ENCODE measurements around the gene OVOL2.

OVOL2 gene

DNA sequence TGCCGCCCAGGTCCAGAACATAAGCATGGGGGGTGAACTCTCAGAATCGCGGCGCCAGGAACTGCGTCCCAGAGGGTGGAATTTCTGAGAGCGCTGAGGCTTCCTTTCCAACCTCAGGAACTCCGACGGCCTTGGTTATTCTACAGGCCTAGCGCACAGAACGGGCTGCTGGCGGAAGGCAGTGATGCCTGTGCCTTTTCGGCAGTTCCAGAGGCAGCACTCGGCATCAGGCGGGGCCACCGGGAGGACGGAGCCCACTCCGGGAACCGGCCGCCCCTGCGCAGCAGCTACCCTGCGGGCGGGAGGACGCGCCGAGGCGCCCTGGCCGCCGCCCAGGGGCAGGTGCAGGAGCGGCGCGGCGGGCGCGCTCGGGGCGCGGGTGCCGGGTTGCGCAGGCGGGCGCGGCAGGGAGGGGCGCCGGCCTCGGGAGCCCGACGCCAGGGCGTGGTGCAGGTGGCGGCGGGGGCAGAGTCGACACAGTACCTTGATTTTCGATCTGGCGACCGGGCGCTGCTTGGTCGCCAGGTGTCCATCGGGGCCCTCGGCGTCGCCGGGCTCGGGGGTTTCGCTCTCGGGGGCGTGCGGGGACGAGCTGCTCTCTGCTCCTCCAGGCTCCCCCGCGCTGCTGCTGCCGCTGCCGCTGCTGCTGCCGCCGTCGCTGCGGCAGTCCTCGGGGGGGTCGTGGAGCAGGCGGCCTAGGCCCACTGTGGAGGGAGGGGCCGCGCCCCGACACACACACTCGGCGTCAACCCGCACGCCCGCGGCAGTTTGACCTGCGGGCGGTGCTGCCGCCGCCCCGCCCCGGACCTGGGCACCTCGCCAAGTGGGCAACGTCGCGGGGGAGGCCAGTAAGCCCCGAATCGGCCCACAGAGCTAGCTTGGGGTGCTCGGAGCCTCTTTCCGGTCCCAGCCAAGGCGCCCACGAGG lies 1.3 kb downstream of the OVOL2 start:
- DNase-seq (ENCODE audit: low read depth) = peak; percentile 12
- no peak for TF ChIP-seq CTCF (conservative IDR thresholded peaks at IDR 0.05; ENCODE audit: low read depth, low read length)
- H3K4me3 ChIP-seq (ENCODE audit: low read depth, low read length) = no peak overlapping the region

DNA sequence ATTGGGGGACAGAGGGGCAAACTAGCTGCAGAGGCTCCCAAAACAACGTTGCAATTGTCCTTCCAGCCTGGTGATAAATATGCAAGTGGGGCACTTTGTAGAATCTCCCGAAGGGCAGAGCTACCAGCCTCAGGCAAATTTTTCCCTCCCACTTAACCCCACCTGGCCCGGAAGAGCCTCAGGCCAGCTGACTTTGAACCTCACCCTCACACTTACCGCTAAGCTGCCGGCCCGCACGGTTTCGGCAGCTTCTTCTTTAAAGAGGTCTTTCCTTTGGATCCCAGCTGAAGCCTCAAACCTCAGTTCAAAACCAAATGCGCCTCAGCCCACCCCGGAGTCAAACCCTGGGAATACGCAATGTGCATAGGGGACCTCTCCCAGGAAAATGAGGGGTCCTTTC lies 2.5 kb downstream of the OVOL2 start:
- DNase-seq (ENCODE audit: low read depth) = no peak
- no peak overlapping the region for H3K4me3 ChIP-seq (ENCODE audit: low read depth, low read length)
- no peak for TF ChIP-seq CTCF (conservative IDR thresholded peaks at IDR 0.05; ENCODE audit: low read depth, low read length)

- no peak for DNase-seq (ENCODE audit: low read depth)
- no peak for TF ChIP-seq CTCF (conservative IDR thresholded peaks at IDR 0.05; ENCODE audit: low read depth, low read length)
- H3K4me3 ChIP-seq (ENCODE audit: low read depth, low read length) = no peak overlapping the region
Measured at GRCh38 chr20:18052856-18053255, 4.9 kb downstream of the OVOL2 start.

DNA sequence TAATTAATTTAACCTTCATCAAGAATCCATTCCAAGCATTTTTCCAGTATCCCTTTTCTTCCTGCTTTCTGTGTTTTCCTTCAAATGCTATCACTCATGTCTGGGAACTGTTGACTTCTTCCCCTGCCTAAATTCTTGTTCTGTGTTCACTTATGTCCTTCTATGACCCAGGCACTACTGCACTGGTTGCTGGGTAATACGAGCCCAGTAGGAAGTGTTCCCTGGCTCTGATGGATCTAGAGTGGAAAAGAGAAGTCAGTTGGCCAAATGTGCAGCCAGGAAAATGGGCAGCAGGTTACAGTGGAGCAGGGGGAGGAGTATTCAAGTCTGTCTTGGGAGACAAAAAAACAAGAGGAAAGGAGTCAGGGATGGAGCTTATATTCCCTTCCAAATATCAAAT lies 7.1 kb downstream of the OVOL2 start:
- no peak for TF ChIP-seq CTCF (conservative IDR thresholded peaks at IDR 0.05; ENCODE audit: low read depth, low read length)
- no peak for DNase-seq (ENCODE audit: low read depth)

GRCh38 chr20:18048176-18048575 lies 9.5 kb downstream of the OVOL2 start:
- no peak for DNase-seq (ENCODE audit: low read depth)
- no peak overlapping the region for H3K4me3 ChIP-seq (ENCODE audit: low read depth, low read length)

More for the DNA sequence above, 7.1 kb downstream of the OVOL2 start:
- H3K4me3 ChIP-seq (ENCODE audit: low read depth, low read length) = no peak overlapping the region

GRCh38 chr20:18046535-18046934 lies 11.2 kb downstream of the OVOL2 start:
- TF ChIP-seq CTCF (conservative IDR thresholded peaks at IDR 0.05; ENCODE audit: low read depth, low read length) = no peak
- no peak for DNase-seq (ENCODE audit: low read depth)
- no peak overlapping the region for H3K4me3 ChIP-seq (ENCODE audit: low read depth, low read length)

More at GRCh38 chr20:18048176-18048575, 9.5 kb downstream of the OVOL2 start:
- TF ChIP-seq CTCF (conservative IDR thresholded peaks at IDR 0.05; ENCODE audit: low read depth, low read length) = no peak

GRCh38 chr20:18042229-18042628 lies 15.5 kb downstream of the OVOL2 start:
- no peak for TF ChIP-seq CTCF (conservative IDR thresholded peaks at IDR 0.05; ENCODE audit: low read depth, low read length)
- no peak overlapping the region for H3K4me3 ChIP-seq (ENCODE audit: low read depth, low read length)
- DNase-seq (ENCODE audit: low read depth) = no peak

All from choroid plexus epithelial cell (primary cell).